ENCODE measurements around the gene HHAT.

- TF ChIP-seq POLR2A (IDR thresholded peaks at IDR 0.05) (no peak), CTCF (IDR thresholded peaks at IDR 0.05 in 4 of 5, conservative IDR thresholded peaks at IDR 0.05 in 1 of 5) (no peak)
Measured at GRCh38 chr1:210684466-210685294, 356.0 kb downstream of the HHAT start.

All from gastrocnemius medialis (tissue), 4 donors.